HG02973 (cell line): ENCODE results near the gene DZIP1.
A peak's percentile ranks its signal among the peaks of the same experiment; 100 is the strongest.
"Not testable (repeated sequence)": the region's sequence is repeated elsewhere in the genome, so short reads cannot be mapped to it uniquely, and the experiment has no call there.

Experiments
- ATAC-seq: cut with Tn5 transposase; IDR thresholded peaks from one replicate; pipeline ENCODE4 v1.9.1; 2021; ENCODE audit warnings: moderate library complexity; ENCODE audit not compliant: unreplicated experiment

Gene DZIP1

GRCh38 chr13:95603887-95604555 is 40.5 kb downstream of the DZIP1 start:
- no peak for ATAC-seq

- ATAC-seq = no peak
These were observed 42.6 kb downstream of the DZIP1 start for GRCh38 chr13:95601906-95602305.

GRCh38 chr13:95601216-95601615 is 43.3 kb downstream of the DZIP1 start:
- no peak for ATAC-seq

- no peak for ATAC-seq
These were observed 47.8 kb downstream of the DZIP1 start for GRCh38 chr13:95596701-95597100.

GRCh38 chr13:95593462-95593861 is 51.0 kb downstream of the DZIP1 start:
- no peak for ATAC-seq

- ATAC-seq = no peak
These were observed 55.8 kb downstream of the DZIP1 start for GRCh38 chr13:95588721-95589120.

- no peak for ATAC-seq
These were observed 56.4 kb downstream of the DZIP1 start for GRCh38 chr13:95588134-95588533.

- no peak for ATAC-seq
These were observed 58.6 kb downstream of the DZIP1 start for GRCh38 chr13:95585867-95586266.

GRCh38 chr13:95579303-95579702 is 65.2 kb downstream of the DZIP1 start:
- peak; percentile 95 for ATAC-seq

GRCh38 chr13:95573221-95573620 is 71.3 kb downstream of the DZIP1 start:
- no peak for ATAC-seq

- no peak for ATAC-seq
These were observed 72.6 kb downstream of the DZIP1 start for GRCh38 chr13:95571941-95572340.

GRCh38 chr13:95570016-95570415 is 74.5 kb downstream of the DZIP1 start:
- ATAC-seq = no peak

- no peak for ATAC-seq
These were observed 76.4 kb downstream of the DZIP1 start for GRCh38 chr13:95568131-95568530.

GRCh38 chr13:95565758-95566157 is 78.7 kb downstream of the DZIP1 start:
- ATAC-seq = not testable (repeated sequence)

- ATAC-seq = no peak
These were observed 79.7 kb downstream of the DZIP1 start for GRCh38 chr13:95564733-95565291.

GRCh38 chr13:95564091-95564490 is 80.4 kb downstream of the DZIP1 start:
- ATAC-seq = no peak

GRCh38 chr13:95560387-95560786 is 84.1 kb downstream of the DZIP1 start:
- ATAC-seq = no peak

GRCh38 chr13:95559100-95559499 is 85.4 kb downstream of the DZIP1 start:
- no peak for ATAC-seq

- ATAC-seq = no peak
These were observed 87.5 kb downstream of the DZIP1 start for GRCh38 chr13:95557013-95557412.

GRCh38 chr13:95553581-95554385 is 90.7 kb downstream of the DZIP1 start:
- ATAC-seq = no peak

GRCh38 chr13:95552539-95553441 is 91.7 kb downstream of the DZIP1 start, which contains the start of gene CLDN10:
TSS of gene CLDN10 (plus strand) at chr13:95552720. CDS start at chr13:95552754, 34 bp downstream.
- no peak for ATAC-seq
